ENCODE results near the gene ZDHHC13. TPM values are rescaled to one million over a fixed set of nuclear protein-coding genes. Genes with fewer than 3 reads are reported as not detected.

ZDHHC13 gene
- polyA plus RNA-seq, 1 of the 3 experiments (the other 2 are of a cell fraction): 8.2 TPM

DNA sequence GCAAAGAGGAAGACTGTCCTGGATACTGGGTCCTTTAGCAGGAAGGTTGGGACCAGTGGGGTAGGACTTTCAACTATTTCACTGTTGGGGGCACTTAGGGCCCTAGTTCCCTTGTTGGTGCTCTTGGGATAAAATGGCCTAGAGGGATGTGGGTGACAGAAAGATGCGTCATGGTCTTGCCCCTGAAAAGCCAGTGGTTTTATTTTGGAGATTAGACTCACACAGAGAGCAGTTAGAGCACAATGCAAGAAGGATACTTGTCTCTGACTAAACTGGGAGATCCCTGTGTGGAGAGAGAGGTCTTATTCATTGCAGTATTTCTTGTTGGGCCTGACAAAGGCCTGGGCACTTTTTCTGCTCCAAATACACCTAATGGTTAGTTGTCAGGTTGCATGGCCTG, 33.8 kb upstream of the ZDHHC13 start:
- Histone ChIP-seq H3K4me1 (ENCODE audit: control insufficient read depth in 1 of 2, insufficient read depth in 2 of 2, low read depth in 1 of 2, low read length in 1 of 2) (peaks cover 0 to 11% of the 10 kb centered on the region in 2 experiments; a peak in 3 of 4 replicates), H4K20me1 (ENCODE audit: insufficient read depth) (no peaks in the 10 kb centered on the region), H3K9me2 (no peaks in the 10 kb centered on the region), H3K9ac (no peak overlapping the region), H3K36me3 (replicated peaks in 1 of 2; ENCODE audit: control insufficient read depth in 1 of 2, insufficient read depth in 2 of 2, low read length in 1 of 2) (no peaks in the 10 kb centered on the region), H3K4me3 (ENCODE audit: low read depth in 2 of 2, low read length in 1 of 2) (no peak overlapping the region), H3K79me2 (ENCODE audit: insufficient read depth) (no peaks in the 10 kb centered on the region), H3F3A (replicated peaks; ENCODE audit: insufficient read depth) (peaks cover 6% of the 10 kb centered on the region), H3K27ac (ENCODE audit: low read depth in 2 of 2, low read length in 1 of 2) (no peak overlapping the region), H3K9me3 (no peaks in the 10 kb centered on the region), H2AFZ (ENCODE audit: low read depth) (no peak overlapping the region), H3K4me2 (no peak overlapping the region), H3K27me3 (ENCODE audit: insufficient read depth) (no peaks in the 10 kb centered on the region; the same call in 1 of the 2 replicates)
- DNase-seq: no peak
- WGBS (ENCODE audit: low lambda C conversion rate): 30% methylated on average over 1 of the region's 1 CpG
- ChIA-PET POLR2A (no interaction called here), CTCF (interaction anchor here (0.6 to 6.2 kb wide), 3 partner anchors 11 to 631 kb away, joined by 3 to 53 read pairs (median 4); no protein-coding TSS in a partner anchor)
- TF ChIP-seq, protein P1, sequence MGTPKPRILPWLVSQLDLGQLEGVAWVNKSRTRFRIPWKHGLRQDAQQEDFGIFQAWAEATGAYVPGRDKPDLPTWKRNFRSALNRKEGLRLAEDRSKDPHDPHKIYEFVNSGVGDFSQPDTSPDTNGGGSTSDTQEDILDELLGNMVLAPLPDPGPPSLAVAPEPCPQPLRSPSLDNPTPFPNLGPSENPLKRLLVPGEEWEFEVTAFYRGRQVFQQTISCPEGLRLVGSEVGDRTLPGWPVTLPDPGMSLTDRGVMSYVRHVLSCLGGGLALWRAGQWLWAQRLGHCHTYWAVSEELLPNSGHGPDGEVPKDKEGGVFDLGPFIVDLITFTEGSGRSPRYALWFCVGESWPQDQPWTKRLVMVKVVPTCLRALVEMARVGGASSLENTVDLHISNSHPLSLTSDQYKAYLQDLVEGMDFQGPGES (IDR thresholded peaks at IDR 0.05; ENCODE audit: low read depth, low read length): no peak
- no peak for TF ChIP-seq FOXJ3 (CRISPR knock-in tag; IDR thresholded peaks at IDR 0.05)
- no peak for TF ChIP-seq ELF1 (IDR thresholded peaks at IDR 0.05)
- TF ChIP-seq, protein P2, sequence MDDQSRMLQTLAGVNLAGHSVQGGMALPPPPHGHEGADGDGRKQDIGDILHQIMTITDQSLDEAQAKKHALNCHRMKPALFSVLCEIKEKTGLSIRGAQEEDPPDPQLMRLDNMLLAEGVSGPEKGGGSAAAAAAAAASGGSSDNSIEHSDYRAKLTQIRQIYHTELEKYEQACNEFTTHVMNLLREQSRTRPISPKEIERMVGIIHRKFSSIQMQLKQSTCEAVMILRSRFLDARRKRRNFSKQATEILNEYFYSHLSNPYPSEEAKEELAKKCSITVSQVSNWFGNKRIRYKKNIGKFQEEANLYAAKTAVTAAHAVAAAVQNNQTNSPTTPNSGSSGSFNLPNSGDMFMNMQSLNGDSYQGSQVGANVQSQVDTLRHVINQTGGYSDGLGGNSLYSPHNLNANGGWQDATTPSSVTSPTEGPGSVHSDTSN (IDR thresholded peaks at IDR 0.05): no peak
- TF ChIP-seq, protein P3, sequence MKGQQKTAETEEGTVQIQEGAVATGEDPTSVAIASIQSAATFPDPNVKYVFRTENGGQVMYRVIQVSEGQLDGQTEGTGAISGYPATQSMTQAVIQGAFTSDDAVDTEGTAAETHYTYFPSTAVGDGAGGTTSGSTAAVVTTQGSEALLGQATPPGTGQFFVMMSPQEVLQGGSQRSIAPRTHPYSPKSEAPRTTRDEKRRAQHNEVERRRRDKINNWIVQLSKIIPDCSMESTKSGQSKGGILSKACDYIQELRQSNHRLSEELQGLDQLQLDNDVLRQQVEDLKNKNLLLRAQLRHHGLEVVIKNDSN (IDR thresholded peaks at IDR 0.05; ENCODE audit: borderline replicate concordance, low read depth): no peak
- TF ChIP-seq RCOR1 (IDR thresholded peaks at IDR 0.05; ENCODE audit: low read length): no peak
- TF ChIP-seq MXI1 (IDR thresholded peaks at IDR 0.05; ENCODE audit: low read depth, low read length): no peak

DNA sequence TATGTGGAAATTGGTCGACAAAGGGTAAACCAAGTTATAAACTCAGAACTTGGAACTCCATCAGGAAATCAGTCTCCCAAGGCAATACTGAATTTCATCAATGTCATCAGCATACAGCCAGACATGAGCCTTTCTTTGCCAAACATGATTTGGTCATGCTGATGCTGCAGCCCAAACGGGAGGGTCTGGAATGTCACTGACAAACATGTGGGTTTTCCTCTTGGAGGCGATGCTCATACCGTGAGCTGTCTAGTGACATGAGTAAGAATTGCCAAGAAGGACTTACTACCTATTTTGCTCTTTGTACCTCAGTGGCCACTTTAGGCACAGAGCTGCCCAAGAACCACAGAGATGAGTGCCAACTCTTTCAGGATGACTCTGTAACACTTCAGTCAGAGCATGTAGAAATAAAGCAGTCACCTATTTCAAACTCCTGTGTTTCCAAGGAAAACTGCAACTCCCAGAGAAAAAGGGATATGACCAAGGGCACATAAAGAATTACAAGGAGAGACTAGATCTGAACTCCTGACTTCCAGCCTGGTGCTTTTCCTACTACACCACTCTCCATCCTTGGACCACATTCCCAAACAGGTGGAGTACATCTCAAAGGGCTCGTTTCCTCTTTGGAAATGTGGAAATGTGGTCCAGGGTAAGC, 32.2 kb upstream of the ZDHHC13 start:
- CTCF ChIA-PET: interaction anchor here (0.7 to 6.2 kb wide), 3 partner anchors 8 to 175 kb away, joined by 3 to 53 read pairs (median 35); no protein-coding TSS in a partner anchor
- no peak for DNase-seq
- TF ChIP-seq SIN3A (IDR thresholded peaks at IDR 0.05; ENCODE audit: borderline replicate concordance, low read depth, low read length): no peak
- no peak for TF ChIP-seq SMC3 (IDR thresholded peaks at IDR 0.05; ENCODE audit: low read depth, low read length)
- TF ChIP-seq, protein P4, sequence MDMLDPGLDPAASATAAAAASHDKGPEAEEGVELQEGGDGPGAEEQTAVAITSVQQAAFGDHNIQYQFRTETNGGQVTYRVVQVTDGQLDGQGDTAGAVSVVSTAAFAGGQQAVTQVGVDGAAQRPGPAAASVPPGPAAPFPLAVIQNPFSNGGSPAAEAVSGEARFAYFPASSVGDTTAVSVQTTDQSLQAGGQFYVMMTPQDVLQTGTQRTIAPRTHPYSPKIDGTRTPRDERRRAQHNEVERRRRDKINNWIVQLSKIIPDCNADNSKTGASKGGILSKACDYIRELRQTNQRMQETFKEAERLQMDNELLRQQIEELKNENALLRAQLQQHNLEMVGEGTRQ (IDR thresholded peaks at IDR 0.05; ENCODE audit: borderline replicate concordance, low read depth, low read length): no peak
- no peak for TF ChIP-seq GABPA (IDR thresholded peaks at IDR 0.05; ENCODE audit: low read depth)
- no peak for TF ChIP-seq JUND (IDR thresholded peaks at IDR 0.05)

More for the DNA sequence above, 32.2 kb upstream of the ZDHHC13 start:
- no peaks in the 10 kb centered on the region for H3K36me3 ChIP-seq (replicated peaks in 1 of 2; ENCODE audit: control insufficient read depth in 1 of 2, insufficient read depth in 2 of 2, low read length in 1 of 2)
- H3K9me2 ChIP-seq: no peaks in the 10 kb centered on the region
- no peaks in the 10 kb centered on the region; the same call in 1 of the 2 replicates for H3K27me3 ChIP-seq (ENCODE audit: insufficient read depth)
- 20% methylated on average over 5 of the region's 5 CpGs for WGBS (ENCODE audit: low lambda C conversion rate)
- H3K27ac ChIP-seq (ENCODE audit: low read depth in 2 of 2, low read length in 1 of 2): no peak overlapping the region
- H3F3A ChIP-seq (replicated peaks; ENCODE audit: insufficient read depth): peaks cover 6% of the 10 kb centered on the region
- no peak overlapping the region for H2AFZ ChIP-seq (ENCODE audit: low read depth)
- H3K4me3 ChIP-seq (ENCODE audit: low read depth in 2 of 2, low read length in 1 of 2): no peak overlapping the region
- no peaks in the 10 kb centered on the region for H3K9me3 ChIP-seq
- no peak overlapping the region for H3K4me2 ChIP-seq
- peaks cover 0 to 7% of the 10 kb centered on the region in 2 experiments; a peak in 1 of 4 replicates for H3K4me1 ChIP-seq (ENCODE audit: control insufficient read depth in 1 of 2, insufficient read depth in 2 of 2, low read depth in 1 of 2, low read length in 1 of 2)
- no peaks in the 10 kb centered on the region for H4K20me1 ChIP-seq (ENCODE audit: insufficient read depth)
- H3K9ac ChIP-seq: no peak overlapping the region
- H3K79me2 ChIP-seq (ENCODE audit: insufficient read depth): no peaks in the 10 kb centered on the region
- POLR2A ChIA-PET: no interaction called here
